HepG2 (cell line): ENCODE measurements around the gene INTS3. TPM values are rescaled to one million over a fixed set of nuclear protein-coding genes. Genes with fewer than 3 reads are reported as not detected.

Experiments
- ATAC-seq: fragments of 200-7000 bp; cut with Tn5 transposase; 3 replicates; pipeline ENCODE4 v1.9.1; 2020; ENCODE audit warnings: mild to moderate bottlenecking, moderate library complexity
- BruUV-seq: library from RNA; stranded (reverse); fragments of 400-500 nt; replicated peaks from 2 replicates; lab custom pipeline; 2021; lab: Mats Ljungman, UMichigan
- CTCF ChIA-PET: fragments of 300-600 bp; formaldehyde crosslinking; extraction: SDS; loops from one replicate; lab custom pipeline; 2021; ENCODE audit warnings: low total read pairs, inconsistent platforms, low intra/inter-chr PET ratio; lab: Yijun Ruan, JAX
- POLR2A ChIA-PET: fragments of 350-600 bp; sonication (Branson Sonifier 250); formaldehyde crosslinking; loops from one replicate; lab custom pipeline; 2020; ENCODE audit warnings: antibody characterized with exemption, inconsistent platforms; lab: Yijun Ruan, JAX
- DNase-seq: peaks from one replicate; pipeline ENCODE4 v3.0.0-alpha.2; 2015; ENCODE audit warnings: low spot score
- FAIRE-seq: peaks from 3 replicates; lab custom pipeline; 2011; peaks lifted over from hg19 to GRCh38; lab: Jason Lieb, UNC
- H2AFZ ChIP-seq: one replicate; pipeline ENCODE4 v1.6.1; 2011; ENCODE audit warnings: low read length, inconsistent platforms
- H3K27ac ChIP-seq: fragments of 300-600 bp; 3 replicates; pipeline ENCODE4 v1.8.0; 2011; ENCODE audit warnings: mixed run types, mild to moderate bottlenecking, mixed read lengths, low read length, inconsistent platforms; ENCODE audit not compliant: insufficient read depth; ENCODE audit errors: extremely low read length
- H3K27me3 ChIP-seq, 2 experiments: fragments of 200-600 bp in 1 of 2; 2 replicates in 1 of 2; 3 replicates in 1 of 2; pipeline versions ENCODE4 v1.6.0 to v1.8.0; 2011; ENCODE audit warnings: low read length in 2 of 2, mild to moderate bottlenecking in 2 of 2, moderate library complexity in 2 of 2, inconsistent platforms in 1 of 2; ENCODE audit not compliant: insufficient read depth in 2 of 2, control insufficient read depth in 1 of 2
- H3K36me3 ChIP-seq, 2 experiments: fragments of 200-600 bp in 1 of 2; replicated peaks in 1 of 2; 2 replicates in 1 of 2; 3 replicates in 1 of 2; pipeline versions ENCODE4 v1.5.1 to v1.8.0; 2011; ENCODE audit warnings: low read length in 2 of 2, inconsistent platforms in 1 of 2; ENCODE audit not compliant: insufficient read depth in 2 of 2, control insufficient read depth in 1 of 2
- H3K4me1 ChIP-seq: 2 replicates; pipeline ENCODE4 v1.5.1; 2012; ENCODE audit warnings: low read length, inconsistent platforms; ENCODE audit not compliant: insufficient read depth
- H3K4me2 ChIP-seq: 2 replicates; pipeline ENCODE4 v1.6.0; 2011; ENCODE audit warnings: low read depth, low read length, inconsistent platforms
- H3K4me3 ChIP-seq, 3 experiments: fragments of 200-600 bp in 1 of 3; sonication (generic), shearing (Covaris generic) in 1 of 3; replicated peaks in 1 of 3; 2 replicates each; pipeline ENCODE4 v1.5.1; 2011 to 2016; ENCODE audit warnings: low read length in 3 of 3, inconsistent platforms in 2 of 3, low read depth in 2 of 3, mild to moderate bottlenecking in 2 of 3, control low read depth in 1 of 3, mixed read lengths in 1 of 3; ENCODE audit not compliant: insufficient read depth in 1 of 3
- H3K79me2 ChIP-seq: one replicate; pipeline ENCODE4 v1.6.1; 2011; ENCODE audit warnings: low read length, inconsistent platforms; ENCODE audit not compliant: insufficient read depth
- H3K9ac ChIP-seq: 2 replicates; pipeline ENCODE4 v1.6.0; 2011; ENCODE audit warnings: mild to moderate bottlenecking, low read depth, low read length, inconsistent platforms; ENCODE audit not compliant: insufficient read depth
- H3K9me3 ChIP-seq: 2 replicates; pipeline ENCODE4 v1.5.1; 2012; ENCODE audit warnings: mild to moderate bottlenecking, low read length
- H4K20me1 ChIP-seq: 2 replicates; pipeline ENCODE4 v1.6.0; 2011; ENCODE audit warnings: inconsistent platforms, mild to moderate bottlenecking, low read length, moderate library complexity; ENCODE audit not compliant: insufficient read depth
- ATF1 ChIP-seq: IDR thresholded peaks from 2 replicates; pipeline ENCODE4 v1.6.1; 2016; ENCODE audit warnings: mild to moderate bottlenecking, control low read depth
- DMTF1 ChIP-seq: sonication (generic); formaldehyde crosslinking; IDR thresholded peaks from 2 replicates; pipeline ENCODE4 v1.4.0; 2020; ENCODE audit warnings: mild to moderate bottlenecking, missing genetic modification reagents
- ETS1 ChIP-seq: sonication (generic); formaldehyde crosslinking; IDR thresholded peaks from 2 replicates; pipeline ENCODE4 v1.4.0; 2020; ENCODE audit warnings: missing genetic modification reagents
- HES4 ChIP-seq: sonication (generic); formaldehyde crosslinking; IDR thresholded peaks from 2 replicates; pipeline ENCODE4 v1.9.0; 2021; ENCODE audit warnings: mild to moderate bottlenecking, missing genetic modification reagents, borderline replicate concordance
- KDM3A ChIP-seq: IDR thresholded peaks from 2 replicates; pipeline ENCODE4 v1.6.1; 2018; ENCODE audit warnings: low read depth, missing compliant biosample characterization
- RARG ChIP-seq: sonication (generic); formaldehyde crosslinking; IDR thresholded peaks from 2 replicates; pipeline ENCODE4 v1.4.0; 2020; ENCODE audit warnings: low read depth, mild to moderate bottlenecking, missing genetic modification reagents
- RFX3 ChIP-seq: IDR thresholded peaks from 2 replicates; pipeline ENCODE4 v1.6.1; 2016; ENCODE audit warnings: missing biosample characterization, missing genetic modification reagents
- SRSF4 ChIP-seq: fragments of 200-400 bp; formaldehyde crosslinking; IDR thresholded peaks from one replicate; pipeline ENCODE4 v1.6.1; 2018; ENCODE audit warnings: mild to moderate bottlenecking, low read depth, low read length, moderate library complexity; ENCODE audit not compliant: poor library complexity, severe bottlenecking
- TARDBP ChIP-seq: sonication (generic); formaldehyde crosslinking; IDR thresholded peaks from 2 replicates; pipeline ENCODE4 v1.8.0; 2022; ENCODE audit warnings: mild to moderate bottlenecking, missing genetic modification reagents
- ZMYM3 ChIP-seq: sonication (generic); formaldehyde crosslinking; IDR thresholded peaks from 2 replicates; pipeline ENCODE4 v1.5.1; 2020; ENCODE audit warnings: mild to moderate bottlenecking, missing genetic modification reagents
- WGBS: methylation state at CpG from one replicate; pipeline ENCODE4 v1.1.6; 2017; ENCODE audit warnings: low lambda C conversion rate; 5-methylcytosine and 5-hydroxymethylcytosine counted together
- in situ Hi-C: cut with HindIII; loops from 2 replicates; pipeline ENCODE4 v1.10.0; 2017; ENCODE audit warnings: low pct_unique_long_range_greater_than_20kb; ENCODE audit not compliant: extremely low pct_ligation_motif_present
- intact Hi-C: fragments of 100-400 bp; cut with micrococcal nuclease; formaldehyde crosslinking; loops from one replicate; pipeline ENCODE4 v1.10.0; 2022; ENCODE audit not compliant: unreplicated experiment
- polyA plus RNA-seq, 8 experiments: library from polyadenylated mRNA; depleted of rRNA in 3 of 8; stranded (reverse) in 7 of 8; unstranded in 1 of 8; fragments of >200 nt; fragmentation: Illumina TruSeq in 4 of 8; extraction: Trizol in 4 of 8; gene quantifications; 2 replicates each; pipeline versions ENCODE4 v1.2.1 to v1.2.3, GENCODE V29; 2011 to 2016; ENCODE audit warnings: low read depth in 4 of 8, missing spikeins in 1 of 8, mixed read lengths in 1 of 8; ENCODE audit not compliant: insufficient read depth in 1 of 8
- total RNA-seq, 5 experiments: library from RNA; depleted of rRNA; stranded (reverse); fragments of >200 nt; fragmentation: Illumina TruSeq; extraction: Trizol; gene quantifications; 2 replicates each; pipeline ENCODE4 v1.2.3, GENCODE V29; 2016; ENCODE audit warnings: low read depth in 1 of 5
- TF ChIP-seq, protein P1 (sequence below): sonication (generic); formaldehyde crosslinking; IDR thresholded peaks from 2 replicates; pipeline ENCODE4 v1.4.0; 2020; ENCODE audit warnings: missing genetic modification reagents
- TF ChIP-seq, protein P2 (sequence below), 2 experiments: fragments of 450-650 bp in 1 of 2; sonication (generic) in 1 of 2; formaldehyde crosslinking; IDR thresholded peaks; 2 replicates each; pipeline versions ENCODE4 v1.5.0 to v1.8.0; 2020 to 2022; ENCODE audit warnings: mild to moderate bottlenecking in 1 of 2, missing genetic modification reagents in 1 of 2

Gene INTS3
- total and polyA plus RNA-seq, 2 of the 13 experiments (the other 11 are each of a cell fraction or from before 2014, with no cell fraction given) = 17.2 to 27.2 TPM

DNA sequence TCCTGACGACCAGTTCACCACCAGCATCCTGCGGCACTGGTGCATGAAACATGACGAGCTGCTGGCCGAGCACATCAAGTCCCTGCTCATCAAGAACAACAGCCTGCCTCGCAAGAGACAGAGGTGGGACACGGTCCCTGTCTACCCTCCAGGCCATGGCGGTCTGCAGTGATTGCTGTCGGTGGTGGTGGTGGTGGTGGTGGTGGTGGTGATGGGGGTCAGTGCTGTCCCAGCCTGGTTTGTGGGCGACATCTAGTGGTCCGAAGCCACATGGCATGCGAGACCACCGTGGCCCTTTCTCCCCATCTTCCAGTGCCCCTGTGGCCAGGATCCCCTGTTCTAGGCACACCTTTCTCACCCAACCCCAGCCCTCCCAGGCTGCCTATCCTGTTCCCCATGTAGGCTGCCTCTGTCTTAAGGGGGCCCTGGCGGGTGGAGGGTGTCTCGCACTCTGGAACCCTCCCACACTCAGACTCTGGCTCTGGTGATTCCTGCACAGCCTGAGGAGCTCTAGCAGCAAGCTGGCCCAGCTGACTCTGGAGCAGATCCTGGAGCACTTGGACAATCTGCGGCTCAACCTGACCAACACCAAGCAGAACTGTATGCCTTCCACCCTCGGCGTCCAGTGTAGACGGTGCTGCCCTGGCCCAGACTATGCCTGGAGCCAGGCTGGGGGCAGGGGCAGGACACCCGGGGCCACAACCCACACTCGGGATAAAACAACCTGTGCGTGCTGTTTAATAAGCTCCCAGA lies 44.2 kb downstream of the INTS3 start (continued):
- no peak for TF ChIP-seq TARDBP (CRISPR knock-in tag)
- TF ChIP-seq, all 625 proteins: peak for 16

DNA sequence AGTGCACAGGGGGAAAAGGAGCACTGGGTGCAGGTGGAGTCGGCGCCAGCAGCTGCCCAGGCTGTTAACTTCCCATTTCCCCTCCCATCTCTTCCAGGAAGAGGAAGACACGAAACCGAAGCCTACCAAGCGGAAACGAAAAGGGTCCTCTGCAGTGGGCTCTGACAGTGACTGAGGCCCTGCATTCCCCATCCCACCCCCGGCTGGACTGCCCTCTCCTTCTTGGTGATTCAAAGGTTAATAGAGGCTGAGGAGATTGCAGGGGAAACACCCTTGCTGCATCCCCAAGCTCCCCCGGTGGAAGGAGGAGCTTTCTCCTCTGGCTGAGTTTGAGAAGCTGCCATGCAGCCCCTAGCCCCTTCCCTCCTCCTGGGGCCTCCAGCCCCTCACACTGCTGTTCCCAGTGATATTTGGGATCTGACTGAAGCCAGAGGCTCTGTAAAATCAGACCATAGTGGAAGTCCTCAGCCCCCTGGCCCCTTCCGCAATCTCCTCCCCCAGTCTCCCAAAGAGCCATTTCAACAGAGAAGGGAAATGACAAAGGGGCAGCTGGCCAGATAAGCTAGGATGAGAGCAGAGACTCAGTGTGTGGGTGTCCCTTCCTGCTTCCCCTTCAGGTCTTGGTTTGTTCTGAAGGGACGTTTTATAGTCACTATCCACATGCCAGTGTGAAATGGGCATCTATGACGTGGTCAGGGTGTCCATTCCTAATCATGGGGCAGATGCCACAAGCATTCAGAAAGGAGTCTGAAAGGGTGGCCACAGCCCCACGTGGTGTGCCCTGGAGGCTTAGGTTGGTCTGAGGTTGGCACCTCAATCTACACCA lies 45.5 kb downstream of the INTS3 start:
- H3K27me3 ChIP-seq = no peaks in the 10 kb centered on the region
- H3K4me1 ChIP-seq = peaks cover 51% of the 10 kb centered on the region
- 91% methylated on average over 11 of the region's 12 CpGs for whole genome bisulfite sequencing
- TF ChIP-seq ATF1 (no peak), ZMYM3 (CRISPR knock-in tag) (no peak), HES4 (CRISPR knock-in tag) (no peak), RFX3 (no peak), DMTF1 (CRISPR knock-in tag) (no peak), KDM3A (CRISPR knock-in tag) (no peak), RARG (no peak), ETS1 (no peak), SRSF4 (no peak)
- TF ChIP-seq, protein P1, sequence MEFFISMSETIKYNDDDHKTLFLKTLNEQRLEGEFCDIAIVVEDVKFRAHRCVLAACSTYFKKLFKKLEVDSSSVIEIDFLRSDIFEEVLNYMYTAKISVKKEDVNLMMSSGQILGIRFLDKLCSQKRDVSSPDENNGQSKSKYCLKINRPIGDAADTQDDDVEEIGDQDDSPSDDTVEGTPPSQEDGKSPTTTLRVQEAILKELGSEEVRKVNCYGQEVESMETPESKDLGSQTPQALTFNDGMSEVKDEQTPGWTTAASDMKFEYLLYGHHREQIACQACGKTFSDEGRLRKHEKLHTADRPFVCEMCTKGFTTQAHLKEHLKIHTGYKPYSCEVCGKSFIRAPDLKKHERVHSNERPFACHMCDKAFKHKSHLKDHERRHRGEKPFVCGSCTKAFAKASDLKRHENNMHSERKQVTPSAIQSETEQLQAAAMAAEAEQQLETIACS = no peak
- TF ChIP-seq, protein P2, sequence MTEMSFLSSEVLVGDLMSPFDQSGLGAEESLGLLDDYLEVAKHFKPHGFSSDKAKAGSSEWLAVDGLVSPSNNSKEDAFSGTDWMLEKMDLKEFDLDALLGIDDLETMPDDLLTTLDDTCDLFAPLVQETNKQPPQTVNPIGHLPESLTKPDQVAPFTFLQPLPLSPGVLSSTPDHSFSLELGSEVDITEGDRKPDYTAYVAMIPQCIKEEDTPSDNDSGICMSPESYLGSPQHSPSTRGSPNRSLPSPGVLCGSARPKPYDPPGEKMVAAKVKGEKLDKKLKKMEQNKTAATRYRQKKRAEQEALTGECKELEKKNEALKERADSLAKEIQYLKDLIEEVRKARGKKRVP (CRISPR knock-in tag; IDR thresholded peaks at IDR 0.05) = no peak
- BruUV-seq = no TSS peak
- intact Hi-C loops (no loop called here), in situ Hi-C loops (loop anchor here (5.0 to 10.0 kb wide), 2 partner anchors 96 to 259 kb away; partner anchors contain the start of gene NPR1)
- ChIA-PET CTCF (no interaction called here), POLR2A (interaction anchor here (2.6 kb wide), 1 partner anchor 10 kb away, joined by 8 read pairs; no protein-coding TSS in a partner anchor)
- H3K9ac ChIP-seq = no peak overlapping the region
- DNase-seq (no peak), FAIRE-seq (no peak), ATAC-seq (no peak)
- H4K20me1 ChIP-seq = no peaks in the 10 kb centered on the region
- H3K36me3 ChIP-seq = peaks cover 6 to 29% of the 10 kb centered on the region in 2 experiments; a peak in 4 of 5 replicates
- no peak overlapping the region for H3K4me3 ChIP-seq
- H3K27ac ChIP-seq = no peak overlapping the region
- no peaks in the 10 kb centered on the region for H3K79me2 ChIP-seq
- no peak overlapping the region for H2AFZ ChIP-seq
- H3K9me3 ChIP-seq = no peaks in the 10 kb centered on the region
- H3K4me2 ChIP-seq = no peak overlapping the region
